Esophagus muscularis mucosa (tissue), 3 donors: ENCODE results near the gene ELP4.

Experiments
- CTCF ChIP-seq, 3 experiments: fragments of 200-600 bp in 2 of 3; fragments of 450-650 bp in 1 of 3; sonication (generic) in 2 of 3; IDR thresholded peaks; one replicate each; pipeline ENCODE4 v1.5.1; 2017 to 2019; ENCODE audit warnings: antibody characterized with exemption in 3 of 3, mild to moderate bottlenecking in 2 of 3, moderate library complexity in 1 of 3
- POLR2A ChIP-seq: fragments of 450-650 bp; IDR thresholded peaks from one replicate; pipeline ENCODE4 v1.6.1; 2017; ENCODE audit warnings: antibody characterized with exemption, moderate library complexity, mild to moderate bottlenecking, low read depth
- POLR2AphosphoS5 ChIP-seq, 2 donors: sonication (generic); formaldehyde crosslinking; IDR thresholded peaks; one replicate each; pipeline ENCODE4 v1.6.1; 2017; ENCODE audit warnings: antibody characterized with exemption in 2 of 2

GRCh38 chr11:31834237-31834636 is 324.7 kb downstream of the ELP4 start:
- TF ChIP-seq CTCF (IDR thresholded peaks at IDR 0.05): no peak
- no peak for TF ChIP-seq POLR2A
- no peak for TF ChIP-seq POLR2AphosphoS5 (IDR thresholded peaks at IDR 0.05)
